HG03378 (cell line): Measurements from ENCODE around the gene TENT4A.

Experiments
- ATAC-seq: cut with Tn5 transposase; IDR thresholded peaks from one replicate; pipeline ENCODE4 v1.9.1; 2021; ENCODE audit warnings: mild to moderate bottlenecking, moderate library complexity; ENCODE audit not compliant: unreplicated experiment

The TENT4A gene

GRCh38 chr5:6749026-6749716, 35.9 kb downstream of the TENT4A start:
- no peak for ATAC-seq

GRCh38 chr5:6750142-6750840, 37.1 kb downstream of the TENT4A start:
- ATAC-seq: no peak

- ATAC-seq: no peak
These were observed 37.9 kb downstream of the TENT4A start for GRCh38 chr5:6750951-6751685.

GRCh38 chr5:6752236-6752635, 39.0 kb downstream of the TENT4A start:
- no peak for ATAC-seq

- ATAC-seq: no peak
These were observed 39.5 kb downstream of the TENT4A start for GRCh38 chr5:6752782-6753181.

GRCh38 chr5:6753851-6754250, 40.6 kb downstream of the TENT4A start:
- ATAC-seq: no peak

- ATAC-seq: no peak
These were observed 41.5 kb downstream of the TENT4A start for GRCh38 chr5:6754766-6755165.

- ATAC-seq: no peak
These were observed 42.3 kb downstream of the TENT4A start for GRCh38 chr5:6755519-6755918.

- ATAC-seq: no peak
These were observed 42.7 kb downstream of the TENT4A start for GRCh38 chr5:6755941-6756340.

GRCh38 chr5:6757414-6757969, 44.3 kb downstream of the TENT4A start:
- no peak for ATAC-seq

- no peak for ATAC-seq
These were observed 45.0 kb downstream of the TENT4A start for GRCh38 chr5:6758236-6758635.

GRCh38 chr5:6758706-6759105, 45.5 kb downstream of the TENT4A start:
- no peak for ATAC-seq

- ATAC-seq: no peak
These were observed 46.2 kb downstream of the TENT4A start for GRCh38 chr5:6759401-6759800.

- no peak for ATAC-seq
These were observed 46.8 kb downstream of the TENT4A start for GRCh38 chr5:6759983-6760382.

- no peak for ATAC-seq
These were observed 47.5 kb downstream of the TENT4A start for GRCh38 chr5:6760686-6761085.

- ATAC-seq: no peak
These were observed 48.1 kb downstream of the TENT4A start for GRCh38 chr5:6761333-6761732.

GRCh38 chr5:6762116-6762515, 48.9 kb downstream of the TENT4A start:
- ATAC-seq: no peak

- no peak for ATAC-seq
These were observed 49.5 kb downstream of the TENT4A start for GRCh38 chr5:6762697-6763096.

- no peak for ATAC-seq
These were observed 50.0 kb downstream of the TENT4A start for GRCh38 chr5:6763191-6763590.

GRCh38 chr5:6765612-6766525, 52.6 kb downstream of the TENT4A start:
- ATAC-seq: peak; percentile 90
